Measurements from ENCODE around the gene MYOZ2.
"Not testable (repeated sequence)": the region's sequence is repeated elsewhere in the genome, so short reads cannot be mapped to it uniquely, and the experiment has no call there.

MYOZ2 gene

DNA sequence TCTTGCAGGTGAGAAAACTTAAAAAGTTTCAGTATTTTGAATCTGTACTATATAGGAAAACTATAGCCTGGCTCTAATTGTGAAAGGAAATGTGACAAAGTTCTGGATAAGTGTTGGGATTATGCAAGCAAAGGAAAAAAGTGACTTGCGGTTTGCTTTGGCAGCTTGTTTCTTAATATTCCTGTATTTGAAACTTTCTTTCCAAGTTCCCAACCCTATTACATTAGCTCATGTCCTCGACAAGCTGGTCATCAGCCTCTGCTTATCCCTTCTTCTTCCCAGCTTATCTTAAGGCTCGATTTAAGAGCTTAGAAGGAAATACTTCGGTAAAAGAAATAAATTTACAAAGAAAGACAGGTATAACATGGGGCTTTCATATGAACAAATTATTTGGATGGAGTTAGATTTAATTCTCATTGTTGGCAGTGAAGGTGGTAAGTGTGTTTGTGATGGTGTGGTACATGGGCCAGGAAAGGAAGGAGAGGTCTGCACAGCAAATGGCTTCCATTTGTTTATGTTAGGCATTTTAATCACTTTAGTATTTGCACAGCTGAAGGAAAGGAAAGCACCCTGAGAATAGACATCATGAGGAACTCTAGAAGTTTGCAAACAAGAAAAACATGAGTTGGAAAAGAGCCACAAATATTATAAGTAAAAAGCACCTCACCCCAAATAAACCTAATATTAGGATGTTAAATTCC lies 5.1 kb upstream of the MYOZ2 start:
- DNase-seq, result no peak

DNA sequence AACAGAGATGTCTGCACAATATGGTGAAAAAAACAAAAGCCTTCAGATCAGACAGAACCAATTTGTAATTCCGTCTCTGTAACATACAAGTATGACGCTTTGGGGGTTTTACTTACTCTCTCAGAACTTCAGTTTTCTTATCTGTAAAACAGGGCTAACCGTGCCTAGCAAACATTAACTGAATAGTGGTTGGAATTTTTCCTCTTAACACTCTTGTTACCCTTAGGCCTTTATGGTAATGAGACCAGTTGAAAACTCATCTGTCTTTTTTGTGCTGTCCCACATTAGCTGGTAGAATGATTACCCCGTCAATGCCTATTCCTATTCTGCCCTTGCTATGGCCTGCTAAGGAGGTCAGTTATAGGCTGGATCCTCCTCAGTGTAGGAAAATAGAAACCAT lies 4.5 kb upstream of the MYOZ2 start:
- no peak for DNase-seq

GRCh38 chr4:119132306-119132705 lies 3.3 kb upstream of the MYOZ2 start:
- DNase-seq, result no peak

DNA sequence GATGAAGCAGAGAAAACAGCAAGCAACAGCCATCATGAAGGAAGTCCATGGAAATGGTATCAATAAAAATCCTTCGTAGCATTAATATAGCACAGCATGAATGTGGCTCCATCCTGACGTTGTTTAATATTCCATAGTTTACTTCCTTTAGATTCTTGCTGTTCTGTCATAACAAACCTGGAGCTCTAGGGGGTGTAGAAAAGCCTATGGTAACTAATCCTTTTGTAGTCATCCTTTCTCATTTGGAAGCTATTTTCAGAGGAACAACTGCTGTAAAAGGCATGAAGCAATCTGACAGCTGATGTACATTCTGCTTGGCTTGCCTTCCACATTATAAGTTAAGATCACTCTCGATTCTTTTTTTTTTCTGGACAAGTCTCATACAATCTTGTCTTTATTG lies 914 bp downstream of the MYOZ2 start:
- no peak for DNase-seq

DNA sequence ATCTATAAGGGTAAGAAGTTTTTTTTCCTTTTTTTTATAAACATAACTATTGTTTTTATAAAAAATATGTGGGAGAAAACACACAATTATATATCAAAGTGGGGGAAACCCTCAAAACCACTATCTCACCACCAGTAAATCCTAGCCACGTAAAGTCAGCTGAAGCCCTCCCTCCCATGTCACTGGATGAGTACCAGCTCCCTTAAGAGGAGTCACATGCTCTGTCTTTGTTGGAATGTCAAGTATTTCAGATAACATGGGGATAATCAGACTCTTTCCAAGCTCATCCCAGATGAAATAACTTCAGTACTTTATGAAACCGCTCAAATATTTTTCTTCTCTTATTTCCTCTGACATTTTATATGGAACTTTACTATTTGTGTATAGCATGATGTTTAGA lies 2.4 kb downstream of the MYOZ2 start:
- no peak for DNase-seq

GRCh38 chr4:119139311-119139710 lies 3.7 kb downstream of the MYOZ2 start:
- no peak for DNase-seq

DNA sequence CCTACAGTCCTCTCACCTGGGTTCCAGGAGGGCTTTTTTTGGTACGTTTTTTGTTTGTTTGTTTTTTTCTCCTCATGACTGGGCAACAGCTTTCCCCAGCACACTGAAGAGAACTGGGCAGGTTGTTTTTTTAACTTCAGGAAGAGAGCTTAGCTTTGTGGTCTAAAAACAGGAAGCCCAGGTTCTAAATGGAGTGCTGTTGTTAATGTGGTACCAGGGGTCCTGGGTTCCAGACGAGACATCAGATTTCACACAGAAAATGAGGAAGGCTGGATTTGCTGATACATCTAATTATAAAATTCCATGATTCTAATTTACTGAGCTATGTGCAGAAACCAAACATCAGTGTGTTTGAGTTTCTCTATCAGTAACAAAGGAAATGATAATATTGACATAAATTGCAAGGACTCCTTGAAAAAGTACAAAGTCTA lies 4.2 kb downstream of the MYOZ2 start:
- DNase-seq, result no peak

DNA sequence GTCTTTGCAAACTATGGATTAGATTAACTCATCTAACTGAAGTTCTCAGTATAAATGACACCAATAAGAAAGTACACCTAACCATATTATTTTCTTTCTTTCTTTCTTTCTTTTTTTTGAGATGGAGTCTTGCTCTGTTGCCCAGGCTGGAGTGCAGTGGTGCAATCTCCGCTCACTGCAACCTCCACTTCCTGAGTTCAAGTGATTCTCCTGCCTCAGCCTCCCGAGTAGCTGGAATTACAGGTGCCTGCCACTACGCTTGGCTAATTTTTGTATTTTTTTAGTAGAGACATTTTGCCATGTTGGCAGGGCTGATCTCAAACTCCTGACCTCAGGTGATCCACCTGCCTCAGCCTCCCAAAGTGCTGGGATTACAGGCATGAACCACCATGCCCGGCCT lies 5.7 kb downstream of the MYOZ2 start:
- DNase-seq, result not testable (repeated sequence)

- DNase-seq, result no peak
These were observed 7.2 kb downstream of the MYOZ2 start for GRCh38 chr4:119142833-119143232.

- DNase-seq, result not testable (repeated sequence)
These were observed 7.7 kb downstream of the MYOZ2 start for GRCh38 chr4:119143341-119143740.

DNA sequence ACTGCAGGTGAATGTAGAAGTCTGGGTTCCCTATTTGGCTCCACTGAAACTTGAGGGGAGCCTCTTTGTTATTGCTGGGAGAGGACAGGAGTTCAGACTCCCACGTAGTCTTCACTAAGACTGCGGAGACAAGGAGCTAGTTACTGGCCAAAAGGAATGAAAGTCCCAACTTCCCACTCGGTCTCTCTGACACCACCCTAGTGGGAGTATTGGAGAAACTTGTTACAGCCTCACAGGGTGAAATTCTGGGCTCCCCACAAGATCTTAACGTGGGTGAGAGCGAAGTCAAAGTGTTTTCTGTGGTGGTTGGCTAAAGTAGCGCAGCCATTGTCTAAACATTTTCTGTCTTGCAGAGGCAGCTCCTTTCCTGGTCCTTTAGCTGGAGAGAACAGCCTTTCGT lies 13.5 kb downstream of the MYOZ2 start:
- DNase-seq, result no peak

GRCh38 chr4:119151161-119151560 lies 15.5 kb downstream of the MYOZ2 start:
- DNase-seq, result no peak

- no peak for DNase-seq
These were observed 17.1 kb downstream of the MYOZ2 start for GRCh38 chr4:119152741-119153140.

DNA sequence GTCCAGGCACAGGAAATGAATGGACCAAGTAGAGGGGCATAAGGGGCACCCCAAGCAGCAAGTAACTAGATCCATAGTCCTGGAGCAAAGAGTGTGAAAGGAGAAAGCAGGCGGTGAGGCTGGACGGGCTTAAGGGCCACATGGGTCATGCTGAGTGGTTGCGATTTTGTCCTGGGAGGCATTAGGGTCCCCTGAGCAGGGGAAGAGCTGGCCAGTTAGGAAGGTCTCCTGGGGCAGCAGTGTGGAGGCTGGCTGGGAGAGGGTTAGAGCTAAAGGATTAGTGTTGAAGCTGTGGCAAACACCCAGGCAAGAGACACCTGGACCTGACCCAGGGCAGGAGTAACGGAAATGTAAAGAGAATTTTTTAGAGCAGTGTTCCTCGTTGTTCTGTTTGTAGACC lies 26.5 kb downstream of the MYOZ2 start:
- DNase-seq, result no peak

DNA sequence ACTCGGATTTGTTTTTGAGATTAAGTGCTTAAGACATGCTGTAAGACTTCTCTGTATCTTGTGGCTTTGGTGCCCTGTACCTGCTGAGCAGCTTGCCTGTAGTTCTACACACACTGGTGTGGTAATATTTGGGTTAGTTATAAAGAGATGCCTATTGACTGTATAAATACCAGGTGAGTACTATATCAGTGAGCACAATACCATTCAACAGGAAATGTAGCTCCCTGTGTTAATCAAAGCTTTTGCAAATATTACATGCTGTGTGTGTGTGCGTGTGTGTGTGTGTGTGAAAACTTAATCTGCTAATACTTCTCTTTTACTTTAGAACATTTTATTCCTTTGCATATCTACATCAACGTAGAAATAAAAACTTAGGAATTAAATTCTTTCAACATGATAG lies 30.1 kb downstream of the MYOZ2 start:
- no peak for DNase-seq

DNA sequence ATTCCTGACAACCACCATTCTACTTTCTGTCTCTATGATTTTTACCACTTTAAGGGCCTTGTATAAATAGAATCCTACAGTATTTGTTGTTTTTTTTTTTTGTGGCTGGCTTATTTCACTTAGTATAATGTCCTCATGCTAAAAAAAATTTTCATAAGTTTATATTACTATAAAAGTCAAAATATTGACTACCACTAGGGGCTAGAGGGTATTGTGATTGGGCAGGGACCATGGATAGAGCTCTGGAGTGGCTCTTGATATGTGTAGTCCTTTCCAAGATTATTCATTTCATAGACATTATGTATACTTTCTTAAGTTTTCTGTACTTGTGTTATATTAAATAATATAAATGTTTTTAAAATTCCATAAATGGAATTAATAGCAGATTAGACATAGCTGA lies 34.6 kb downstream of the MYOZ2 start:
- DNase-seq, result no peak

DNA sequence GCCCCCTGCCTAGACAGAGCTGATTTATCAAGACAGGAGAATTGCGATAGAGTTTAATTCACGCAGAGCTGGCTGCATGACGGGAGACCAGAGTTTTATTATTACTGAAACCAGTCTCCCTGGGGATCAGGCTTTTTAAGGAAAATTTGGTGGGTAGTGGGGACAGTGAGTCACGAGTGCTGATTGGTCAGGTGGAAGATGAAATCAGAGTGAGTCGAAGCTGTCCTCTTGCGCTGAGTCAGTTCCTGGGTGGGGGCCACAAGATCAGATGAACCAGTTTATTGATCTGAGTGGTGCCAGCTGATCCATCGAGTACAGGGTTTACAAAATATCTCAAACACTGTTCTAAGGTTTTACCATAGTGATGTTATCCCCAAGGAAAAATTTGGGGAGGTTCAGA lies 36.6 kb downstream of the MYOZ2 start:
- peak; percentile 28 for DNase-seq

DNA sequence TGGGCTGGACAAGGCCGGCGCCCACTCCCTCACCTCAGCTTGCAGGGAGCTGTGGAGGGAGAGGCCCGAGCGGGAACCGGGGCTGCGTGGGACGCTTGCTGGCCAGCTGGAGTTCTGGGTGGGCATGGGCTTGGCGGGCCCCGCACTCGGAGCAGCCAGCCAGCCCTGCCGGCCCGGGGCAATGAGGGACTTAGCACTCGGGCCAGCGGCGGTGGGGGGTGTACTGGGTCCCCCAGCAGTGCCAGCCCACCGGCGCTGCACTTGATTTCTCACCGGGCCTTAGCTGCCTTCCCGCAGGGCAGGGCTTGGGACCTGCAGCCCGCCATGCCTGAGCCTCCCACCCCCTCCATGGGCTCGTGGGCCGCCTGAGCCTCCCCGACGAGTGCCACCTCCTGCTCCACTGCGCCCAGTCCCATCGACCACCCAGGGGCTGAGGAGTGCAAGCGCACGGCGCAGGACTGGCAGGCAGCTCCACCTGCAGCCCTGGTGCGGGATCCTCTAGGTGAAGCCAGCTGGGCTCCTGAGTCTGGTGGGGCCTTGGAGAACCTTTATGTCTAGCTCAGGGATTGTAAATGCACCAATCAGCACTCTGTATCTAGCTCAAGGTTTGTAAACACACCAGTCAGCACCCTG lies 38.2 kb downstream of the MYOZ2 start:
- DNase-seq, result not testable (repeated sequence)

- no peak for DNase-seq
These were observed 43.4 kb downstream of the MYOZ2 start for GRCh38 chr4:119179011-119179410.

DNA sequence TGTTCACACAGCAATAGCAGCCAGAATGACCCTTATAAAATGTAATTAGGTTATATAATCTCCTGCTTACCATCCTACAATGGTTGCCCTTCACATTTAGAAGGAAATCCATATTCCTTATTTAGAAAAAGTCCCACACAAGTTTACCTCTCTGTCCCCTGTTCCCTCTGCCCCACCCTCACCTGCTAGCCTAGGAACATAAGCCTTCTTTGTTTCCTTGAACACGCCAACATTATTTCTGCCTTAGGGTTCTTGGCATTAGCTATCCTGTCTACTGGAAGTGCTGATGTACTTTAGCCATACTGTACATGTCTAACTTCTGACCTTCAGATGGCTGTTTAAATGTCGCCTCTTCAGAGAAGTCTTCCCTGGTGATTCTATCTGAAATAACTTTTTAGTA lies 48.5 kb downstream of the MYOZ2 start:
- no peak for DNase-seq

- DNase-seq, result no peak
These were observed 54.0 kb downstream of the MYOZ2 start for GRCh38 chr4:119189638-119190037.

- DNase-seq, result no peak
These were observed 54.7 kb downstream of the MYOZ2 start for GRCh38 chr4:119190354-119190753.

DNA sequence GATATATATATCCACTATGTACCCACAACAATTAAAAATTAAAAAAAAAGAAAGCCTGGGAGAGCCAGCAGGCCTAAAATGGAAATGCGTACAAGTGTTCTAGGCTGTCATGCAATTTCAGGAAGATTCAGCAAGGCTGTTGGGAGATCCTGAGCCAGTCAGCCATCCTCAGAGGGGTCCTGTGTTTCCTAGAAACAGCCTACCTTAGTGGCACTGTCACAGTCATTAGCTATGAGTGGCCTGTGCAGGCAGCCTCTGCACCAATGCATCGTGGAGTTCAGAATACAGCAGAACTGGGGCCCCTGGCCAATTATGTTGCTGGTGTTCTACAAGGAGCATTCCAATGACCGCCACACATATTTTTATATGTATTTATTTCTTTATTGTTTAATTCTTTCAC lies 55.9 kb downstream of the MYOZ2 start:
- no peak for DNase-seq

DNA sequence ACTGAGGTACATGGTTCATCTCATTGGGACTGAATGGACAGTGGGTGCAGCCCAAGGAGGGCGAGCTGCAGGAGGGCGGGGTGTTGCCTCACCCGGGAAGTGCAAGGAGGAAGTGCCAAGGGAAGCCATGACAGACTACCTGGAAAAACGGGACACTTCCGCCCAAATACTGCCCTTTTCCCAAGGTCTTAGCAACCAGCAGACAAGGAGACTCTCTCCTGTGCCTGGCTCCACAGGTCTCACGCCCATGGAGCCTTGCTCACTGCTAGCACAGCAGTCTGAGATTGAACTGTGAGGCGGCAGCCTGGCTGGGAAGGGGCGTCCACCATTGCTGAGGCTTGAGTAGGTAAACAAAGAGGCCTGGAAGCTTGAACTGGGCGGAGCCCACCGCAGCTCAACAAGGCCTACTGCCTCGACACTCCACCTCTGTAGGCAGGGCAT lies 62.2 kb downstream of the MYOZ2 start:
- DNase-seq, result no peak

- DNase-seq, result no peak
These were observed 69.3 kb downstream of the MYOZ2 start for GRCh38 chr4:119204916-119205315.
